GM10266 (cell line): ENCODE data around the gene KCTD7.

Experiments
- DNase-seq: peaks from one replicate; pipeline ENCODE4 v3.0.0; 2012; ENCODE audit errors: extremely low spot score
- TF ChIP-seq, protein P1 (sequence below): IDR thresholded peaks from 2 replicates; pipeline ENCODE4 v1.5.1; 2012; ENCODE audit warnings: mild to moderate bottlenecking, low read depth; ENCODE audit not compliant: control insufficient read depth, insufficient read depth; ENCODE audit errors: missing control alignments

Gene KCTD7

DNA sequence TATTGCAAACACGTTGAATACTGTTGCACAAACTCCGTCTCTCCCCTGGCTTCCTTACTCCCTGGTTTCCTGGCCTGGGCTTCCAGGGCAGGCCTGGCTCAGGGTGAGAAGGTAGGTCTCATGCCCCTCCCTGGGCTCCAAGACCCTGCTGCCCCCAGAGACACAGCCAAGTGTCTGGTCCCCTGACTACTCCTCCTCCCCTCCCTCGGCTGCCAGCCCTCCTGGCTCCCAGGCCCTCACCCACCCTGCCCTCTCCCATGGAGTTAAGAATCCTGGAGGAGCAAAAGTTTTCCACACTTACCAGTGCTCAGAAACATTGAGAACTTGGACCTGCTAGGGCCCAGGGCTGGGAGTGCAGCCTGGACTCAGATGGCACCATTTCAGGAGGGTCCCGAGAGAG lies 64.7 kb downstream of the KCTD7 start:
- no peak for DNase-seq
- TF ChIP-seq, protein P1, sequence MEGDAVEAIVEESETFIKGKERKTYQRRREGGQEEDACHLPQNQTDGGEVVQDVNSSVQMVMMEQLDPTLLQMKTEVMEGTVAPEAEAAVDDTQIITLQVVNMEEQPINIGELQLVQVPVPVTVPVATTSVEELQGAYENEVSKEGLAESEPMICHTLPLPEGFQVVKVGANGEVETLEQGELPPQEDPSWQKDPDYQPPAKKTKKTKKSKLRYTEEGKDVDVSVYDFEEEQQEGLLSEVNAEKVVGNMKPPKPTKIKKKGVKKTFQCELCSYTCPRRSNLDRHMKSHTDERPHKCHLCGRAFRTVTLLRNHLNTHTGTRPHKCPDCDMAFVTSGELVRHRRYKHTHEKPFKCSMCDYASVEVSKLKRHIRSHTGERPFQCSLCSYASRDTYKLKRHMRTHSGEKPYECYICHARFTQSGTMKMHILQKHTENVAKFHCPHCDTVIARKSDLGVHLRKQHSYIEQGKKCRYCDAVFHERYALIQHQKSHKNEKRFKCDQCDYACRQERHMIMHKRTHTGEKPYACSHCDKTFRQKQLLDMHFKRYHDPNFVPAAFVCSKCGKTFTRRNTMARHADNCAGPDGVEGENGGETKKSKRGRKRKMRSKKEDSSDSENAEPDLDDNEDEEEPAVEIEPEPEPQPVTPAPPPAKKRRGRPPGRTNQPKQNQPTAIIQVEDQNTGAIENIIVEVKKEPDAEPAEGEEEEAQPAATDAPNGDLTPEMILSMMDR, result no peak
